ENCODE results near the gene SGMS1.

GRCh38 chr10:50624413-50624865 is 683 bp upstream of the SGMS1 start:
- TF ChIP-seq, protein P1, sequence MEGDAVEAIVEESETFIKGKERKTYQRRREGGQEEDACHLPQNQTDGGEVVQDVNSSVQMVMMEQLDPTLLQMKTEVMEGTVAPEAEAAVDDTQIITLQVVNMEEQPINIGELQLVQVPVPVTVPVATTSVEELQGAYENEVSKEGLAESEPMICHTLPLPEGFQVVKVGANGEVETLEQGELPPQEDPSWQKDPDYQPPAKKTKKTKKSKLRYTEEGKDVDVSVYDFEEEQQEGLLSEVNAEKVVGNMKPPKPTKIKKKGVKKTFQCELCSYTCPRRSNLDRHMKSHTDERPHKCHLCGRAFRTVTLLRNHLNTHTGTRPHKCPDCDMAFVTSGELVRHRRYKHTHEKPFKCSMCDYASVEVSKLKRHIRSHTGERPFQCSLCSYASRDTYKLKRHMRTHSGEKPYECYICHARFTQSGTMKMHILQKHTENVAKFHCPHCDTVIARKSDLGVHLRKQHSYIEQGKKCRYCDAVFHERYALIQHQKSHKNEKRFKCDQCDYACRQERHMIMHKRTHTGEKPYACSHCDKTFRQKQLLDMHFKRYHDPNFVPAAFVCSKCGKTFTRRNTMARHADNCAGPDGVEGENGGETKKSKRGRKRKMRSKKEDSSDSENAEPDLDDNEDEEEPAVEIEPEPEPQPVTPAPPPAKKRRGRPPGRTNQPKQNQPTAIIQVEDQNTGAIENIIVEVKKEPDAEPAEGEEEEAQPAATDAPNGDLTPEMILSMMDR (IDR thresholded peaks at IDR 0.05) = no peak
- TF ChIP-seq POLR2A (IDR thresholded peaks at IDR 0.05) = peak; percentile 71 to 73
- TF ChIP-seq POLR2AphosphoS5 (IDR thresholded peaks at IDR 0.05) = peak in 2 of 3 donors; percentile 76 to 80
